Measurements from ENCODE around the gene CSRP1. TPM values are rescaled to one million over a fixed set of nuclear protein-coding genes. Genes with fewer than 3 reads are reported as not detected.

CSRP1 gene
- polyA plus RNA-seq, 1 donor from 2014 or later: 4.2 TPM

DNA sequence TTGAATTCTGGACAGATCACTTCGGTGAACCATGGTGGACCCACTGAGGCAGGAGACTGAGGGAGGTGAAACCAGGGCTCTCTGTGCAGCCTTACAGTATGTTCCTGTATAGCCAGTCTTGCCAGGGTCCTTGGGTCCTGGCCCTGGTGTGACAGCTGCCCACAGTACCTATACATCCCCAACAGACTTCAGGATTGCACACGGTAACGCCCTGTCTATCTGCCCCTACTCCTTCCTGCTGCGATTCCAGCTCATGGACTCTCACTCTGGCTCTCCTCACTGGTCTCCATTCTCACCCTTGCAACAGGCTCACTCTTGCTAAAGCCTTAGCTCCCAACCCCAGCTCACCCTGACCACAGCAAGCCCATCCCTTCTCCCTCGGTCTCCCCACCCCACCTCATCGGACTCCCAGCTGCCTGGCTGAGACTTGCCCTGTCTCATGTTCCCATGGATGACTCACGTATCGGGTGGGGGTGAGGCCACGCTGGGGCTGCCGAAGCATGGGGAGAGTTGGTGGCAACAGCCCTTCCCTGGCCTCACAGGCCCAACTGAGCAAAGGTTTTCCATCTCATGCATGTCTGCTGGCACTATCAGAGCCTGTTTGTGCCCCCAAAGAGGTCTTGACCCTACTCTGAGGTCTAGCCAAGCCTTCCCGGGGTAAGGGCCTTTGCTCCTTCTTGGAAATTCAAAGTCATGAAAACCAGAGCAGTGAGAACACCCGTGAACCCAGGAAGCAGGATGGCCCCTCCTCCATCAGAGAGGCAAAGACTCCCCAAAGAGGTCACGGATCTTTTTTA, 45.1 kb downstream of the CSRP1 start:
- H3K4me2 ChIP-seq (ENCODE audit: low read length): no peak overlapping the region
- H2AFZ ChIP-seq (ENCODE audit: low read depth, low read length): no peak overlapping the region
- H3K9me2 ChIP-seq (ENCODE audit: insufficient read depth, low read length): no peaks in the 10 kb centered on the region
- H4K20me1 ChIP-seq (ENCODE audit: insufficient read depth): no peaks in the 10 kb centered on the region
- H3K79me2 ChIP-seq (replicated peaks; ENCODE audit: insufficient read depth, low read length): no peaks in the 10 kb centered on the region
- no peak overlapping the region for H3K27ac ChIP-seq (ENCODE audit: low read length)
- no peaks in the 10 kb centered on the region for H3K9me3 ChIP-seq (ENCODE audit: low read length)
- no peaks in the 10 kb centered on the region for H3F3A ChIP-seq (ENCODE audit: insufficient read depth, low read length, poor library complexity, severe bottlenecking)
- TF ChIP-seq SMC3 (conservative IDR thresholded peaks at IDR 0.05; ENCODE audit: poor library complexity) (no peak), EZH2 (IDR thresholded peaks at IDR 0.05; ENCODE audit: borderline replicate concordance, insufficient read depth, low read length, poor library complexity, severe bottlenecking) (no peak), EP300 (conservative IDR thresholded peaks at IDR 0.05; ENCODE audit: poor library complexity, severe bottlenecking) (no peak), REST (IDR thresholded peaks at IDR 0.05; ENCODE audit: borderline replicate concordance) (no peak)
- H3K36me3 ChIP-seq (ENCODE audit: insufficient read depth, low read length): no peaks in the 10 kb centered on the region
- no peak overlapping the region for H3K4me3 ChIP-seq (ENCODE audit: low read length)
- H3K27me3 ChIP-seq (ENCODE audit: insufficient read depth, low read depth, low read length): no peaks in the 10 kb centered on the region
- no peak overlapping the region for H3K9ac ChIP-seq (ENCODE audit: low read length)

GRCh38 chr1:201460814-201461644, 45.9 kb downstream of the CSRP1 start:
- Histone ChIP-seq H3K9me3 (ENCODE audit: low read length) (no peaks in the 10 kb centered on the region), H3K9me2 (ENCODE audit: insufficient read depth, low read length) (no peaks in the 10 kb centered on the region), H3K36me3 (ENCODE audit: insufficient read depth, low read length) (no peaks in the 10 kb centered on the region), H3K4me2 (ENCODE audit: low read length) (no peak overlapping the region), H3F3A (ENCODE audit: insufficient read depth, low read length, poor library complexity, severe bottlenecking) (no peaks in the 10 kb centered on the region), H3K27ac (ENCODE audit: low read length) (no peak overlapping the region), H4K20me1 (ENCODE audit: insufficient read depth) (no peaks in the 10 kb centered on the region), H2AFZ (ENCODE audit: low read depth, low read length) (no peak overlapping the region), H3K79me2 (replicated peaks; ENCODE audit: insufficient read depth, low read length) (no peaks in the 10 kb centered on the region), H3K4me3 (ENCODE audit: low read length) (no peak overlapping the region), H3K9ac (ENCODE audit: low read length) (no peak overlapping the region), H3K27me3 (ENCODE audit: insufficient read depth, low read depth, low read length) (no peaks in the 10 kb centered on the region)
- TF ChIP-seq MXI1 (conservative IDR thresholded peaks at IDR 0.05; ENCODE audit: poor library complexity, severe bottlenecking) (no peak), EP300 (conservative IDR thresholded peaks at IDR 0.05; ENCODE audit: poor library complexity, severe bottlenecking) (no peak), TAF1 (IDR thresholded peaks at IDR 0.05; ENCODE audit: low read depth) (no peak), REST (IDR thresholded peaks at IDR 0.05; ENCODE audit: borderline replicate concordance) (no peak), CTCF (IDR thresholded peaks at IDR 0.05; ENCODE audit: poor library complexity, severe bottlenecking) (no peak), POLR2AphosphoS5 (IDR thresholded peaks at IDR 0.05) (no peak), SMC3 (conservative IDR thresholded peaks at IDR 0.05; ENCODE audit: poor library complexity) (no peak), EZH2 (IDR thresholded peaks at IDR 0.05; ENCODE audit: borderline replicate concordance, insufficient read depth, low read length, poor library complexity, severe bottlenecking) (no peak), RAD21 (conservative IDR thresholded peaks at IDR 0.05) (no peak)
